Measurements from ENCODE around the gene DUSP22. TPM values are rescaled to one million over a fixed set of nuclear protein-coding genes. Genes with fewer than 3 reads are reported as not detected.

The DUSP22 gene
- total and polyA plus RNA-seq, 2 donors: 23.2 to 59.0 TPM

GRCh38 chr6:351867-352289 lies 59.6 kb downstream of the DUSP22 start:
- H3K4me1 ChIP-seq (ENCODE audit: insufficient read depth): no peaks in the 10 kb centered on the region
- DNase-seq (ENCODE audit: extremely low spot score): no peak
- WGBS: 77% methylated on average over 4 of the region's 4 CpGs

DNA sequence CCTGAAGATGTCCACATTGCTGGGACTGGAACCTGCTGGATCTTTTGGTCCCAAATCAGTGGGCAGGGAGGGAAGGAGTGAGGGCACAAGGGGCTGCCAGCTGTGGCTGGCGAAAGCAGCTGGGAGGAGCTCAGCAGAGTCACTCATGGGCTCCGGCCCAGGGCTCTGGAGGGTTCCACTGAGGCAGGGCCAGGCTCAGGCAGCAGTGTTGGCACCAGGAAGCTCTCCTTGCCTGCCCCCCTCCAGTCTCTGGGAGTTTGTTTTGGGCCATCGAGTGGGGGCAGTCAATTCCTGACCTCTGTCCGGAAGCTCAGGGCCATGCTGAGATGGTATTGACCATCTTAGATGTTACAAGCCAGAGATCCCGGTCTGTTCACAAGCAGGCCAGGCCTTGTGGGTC lies 60.2 kb downstream of the DUSP22 start:
- peaks cover 2% of the 10 kb centered on the region for H3K36me3 ChIP-seq (ENCODE audit: insufficient read depth)
- H3K4me3 ChIP-seq (ENCODE audit: low read depth, low read length): no peak overlapping the region
- H3K4me1 ChIP-seq (ENCODE audit: insufficient read depth): no peaks in the 10 kb centered on the region
- H3K27ac ChIP-seq (ENCODE audit: low read depth): no peak overlapping the region
- 90% methylated on average over 5 of the region's 5 CpGs for WGBS
- no peak for DNase-seq (ENCODE audit: extremely low spot score)

More at GRCh38 chr6:351867-352289, 59.6 kb downstream of the DUSP22 start:
- no peak overlapping the region for H3K27ac ChIP-seq (ENCODE audit: low read depth)
- peaks cover 2% of the 10 kb centered on the region for H3K36me3 ChIP-seq (ENCODE audit: insufficient read depth)
- H3K4me3 ChIP-seq (ENCODE audit: low read depth, low read length): no peak overlapping the region

DNA sequence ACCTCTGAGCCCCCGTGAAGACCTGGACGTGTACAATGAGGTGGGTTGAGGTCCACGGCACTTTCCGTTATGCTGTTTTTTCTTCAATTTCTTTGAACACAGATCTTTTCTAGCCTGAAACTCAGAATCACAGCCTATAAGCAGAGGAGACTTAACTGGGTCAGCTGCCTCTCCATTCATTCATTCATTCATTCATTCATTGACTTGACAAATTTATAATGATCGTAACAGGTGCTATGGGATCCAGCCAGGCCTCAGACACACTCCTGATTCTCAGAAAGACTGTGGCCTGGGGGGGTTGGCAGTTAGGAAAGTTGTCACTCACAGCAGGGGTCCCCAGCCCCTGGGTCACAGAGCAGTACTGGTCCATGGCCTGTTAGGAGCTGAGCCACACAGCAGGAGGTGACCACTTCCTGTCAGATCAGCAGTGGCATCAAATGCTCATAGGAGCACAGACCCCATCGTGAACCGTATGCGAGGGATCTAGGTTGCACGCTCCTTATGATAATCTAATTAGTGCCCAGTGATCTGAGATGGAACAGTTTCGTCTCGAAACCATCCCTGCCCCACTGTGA lies 60.7 kb downstream of the DUSP22 start:
- no peak overlapping the region for H3K27ac ChIP-seq (ENCODE audit: low read depth)
- H3K4me1 ChIP-seq (ENCODE audit: insufficient read depth): no peaks in the 10 kb centered on the region
- H3K36me3 ChIP-seq (ENCODE audit: insufficient read depth): peaks cover 2% of the 10 kb centered on the region
- WGBS: 82% methylated on average over 11 of the region's 11 CpGs
- no peak for DNase-seq (ENCODE audit: extremely low spot score)
- H3K4me3 ChIP-seq (ENCODE audit: low read depth, low read length): no peak overlapping the region

GRCh38 chr6:353642-354614 lies 61.6 kb downstream of the DUSP22 start:
- Histone ChIP-seq H3K27ac (ENCODE audit: low read depth) (no peak overlapping the region), H3K36me3 (ENCODE audit: insufficient read depth) (no peaks in the 10 kb centered on the region), H3K4me3 (ENCODE audit: low read depth, low read length) (no peak overlapping the region), H3K4me1 (ENCODE audit: insufficient read depth) (no peaks in the 10 kb centered on the region)
- DNase-seq (ENCODE audit: extremely low spot score): no peak
- 87% methylated on average over 18 of the region's 18 CpGs for WGBS

- Histone ChIP-seq H3K4me3 (ENCODE audit: low read depth, low read length) (no peak overlapping the region), H3K4me1 (ENCODE audit: insufficient read depth) (no peaks in the 10 kb centered on the region), H3K36me3 (ENCODE audit: insufficient read depth) (no peaks in the 10 kb centered on the region), H3K27ac (ENCODE audit: low read depth) (no peak overlapping the region)
- WGBS: 91% methylated on average over 15 of the region's 15 CpGs
- no peak for DNase-seq (ENCODE audit: extremely low spot score)
Measured at GRCh38 chr6:354631-355280, 62.5 kb downstream of the DUSP22 start.

GRCh38 chr6:355373-356208 lies 63.3 kb downstream of the DUSP22 start:
- no peak overlapping the region for H3K4me3 ChIP-seq (ENCODE audit: low read depth, low read length)
- no peak overlapping the region for H3K27ac ChIP-seq (ENCODE audit: low read depth)
- H3K4me1 ChIP-seq (ENCODE audit: insufficient read depth): no peaks in the 10 kb centered on the region
- no peaks in the 10 kb centered on the region for H3K36me3 ChIP-seq (ENCODE audit: insufficient read depth)
- DNase-seq (ENCODE audit: extremely low spot score): no peak
- 75% methylated on average over 9 of the region's 9 CpGs for WGBS

DNA sequence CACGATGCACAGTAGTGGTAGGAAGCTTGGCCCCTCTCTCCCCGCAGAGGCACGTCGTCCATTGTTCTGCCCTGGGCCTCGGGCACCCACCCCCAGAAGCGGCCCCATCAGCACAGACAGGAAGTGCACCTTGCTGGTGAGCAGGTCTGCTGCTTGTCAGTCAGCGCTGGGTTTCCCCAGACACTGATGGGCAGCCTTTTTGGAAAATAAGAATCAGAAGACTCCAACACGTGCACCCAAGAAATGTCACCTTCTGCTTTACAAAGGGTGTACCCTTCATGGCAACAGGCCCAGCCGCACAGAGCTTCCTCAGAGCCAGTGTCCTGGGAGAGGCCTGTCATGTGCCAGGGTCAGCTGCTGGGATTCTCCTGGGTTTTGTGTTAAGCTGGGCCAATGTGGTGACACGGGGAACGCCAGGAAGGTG lies 64.6 kb downstream of the DUSP22 start:
- Histone ChIP-seq H3K4me3 (ENCODE audit: low read depth, low read length) (no peak overlapping the region), H3K36me3 (ENCODE audit: insufficient read depth) (no peaks in the 10 kb centered on the region), H3K27ac (ENCODE audit: low read depth) (no peak overlapping the region), H3K4me1 (ENCODE audit: insufficient read depth) (no peaks in the 10 kb centered on the region)
- WGBS: 82% methylated on average over 11 of the region's 11 CpGs
- DNase-seq (ENCODE audit: extremely low spot score): no peak

DNA sequence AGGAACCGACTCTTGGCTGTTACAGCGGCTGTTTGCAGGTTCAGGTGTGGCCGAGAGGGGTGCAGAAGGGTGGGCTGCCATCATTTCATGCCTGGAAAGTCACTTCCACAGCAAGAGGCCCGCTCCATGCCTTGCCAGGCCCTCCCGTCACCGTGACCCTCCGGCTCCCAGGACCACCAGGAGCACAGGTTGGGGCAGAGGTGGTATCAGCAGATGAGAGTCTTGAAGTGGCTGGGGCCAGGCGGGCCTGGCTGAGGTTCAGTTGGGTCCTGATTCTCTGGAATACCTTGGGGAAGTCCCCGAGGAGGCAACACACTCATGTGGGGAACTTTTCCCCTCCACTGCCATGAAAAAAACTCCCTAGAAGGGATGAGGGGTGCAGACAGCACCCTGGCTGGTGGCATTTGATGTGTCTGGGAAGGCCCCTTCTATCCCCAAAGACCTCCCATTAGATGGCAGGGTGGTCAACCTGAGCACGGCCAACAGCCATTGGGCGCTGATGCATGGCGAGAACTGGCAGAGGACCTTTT lies 65.0 kb downstream of the DUSP22 start:
- no peak for DNase-seq (ENCODE audit: extremely low spot score)
- Histone ChIP-seq H3K36me3 (ENCODE audit: insufficient read depth) (no peaks in the 10 kb centered on the region), H3K4me1 (ENCODE audit: insufficient read depth) (no peaks in the 10 kb centered on the region), H3K27ac (ENCODE audit: low read depth) (no peak overlapping the region), H3K4me3 (ENCODE audit: low read depth, low read length) (no peak overlapping the region)
- 88% methylated on average over 12 of the region's 12 CpGs for WGBS

- H3K36me3 ChIP-seq (ENCODE audit: insufficient read depth): no peaks in the 10 kb centered on the region
- no peak overlapping the region for H3K27ac ChIP-seq (ENCODE audit: low read depth)
- WGBS: 88% methylated on average over 13 of the region's 13 CpGs
- no peaks in the 10 kb centered on the region for H3K4me1 ChIP-seq (ENCODE audit: insufficient read depth)
- no peak overlapping the region for H3K4me3 ChIP-seq (ENCODE audit: low read depth, low read length)
- DNase-seq (ENCODE audit: extremely low spot score): no peak
Measured at GRCh38 chr6:357791-358341, 65.6 kb downstream of the DUSP22 start.

- H3K27ac ChIP-seq (ENCODE audit: low read depth): no peak overlapping the region
- H3K4me3 ChIP-seq (ENCODE audit: low read depth, low read length): no peak overlapping the region
- DNase-seq (ENCODE audit: extremely low spot score): no peak
- WGBS: 80% methylated on average over 4 of the region's 4 CpGs
- no peaks in the 10 kb centered on the region for H3K4me1 ChIP-seq (ENCODE audit: insufficient read depth)
- H3K36me3 ChIP-seq (ENCODE audit: insufficient read depth): no peaks in the 10 kb centered on the region
Measured at GRCh38 chr6:358432-358831, 66.1 kb downstream of the DUSP22 start.

GRCh38 chr6:358847-359246 lies 66.6 kb downstream of the DUSP22 start:
- no peak for DNase-seq (ENCODE audit: extremely low spot score)
- Histone ChIP-seq H3K4me3 (ENCODE audit: low read depth, low read length) (no peak overlapping the region), H3K27ac (ENCODE audit: low read depth) (no peak overlapping the region), H3K4me1 (ENCODE audit: insufficient read depth) (no peaks in the 10 kb centered on the region), H3K36me3 (ENCODE audit: insufficient read depth) (no peaks in the 10 kb centered on the region)
- WGBS: 80% methylated on average over 8 of the region's 8 CpGs

DNA sequence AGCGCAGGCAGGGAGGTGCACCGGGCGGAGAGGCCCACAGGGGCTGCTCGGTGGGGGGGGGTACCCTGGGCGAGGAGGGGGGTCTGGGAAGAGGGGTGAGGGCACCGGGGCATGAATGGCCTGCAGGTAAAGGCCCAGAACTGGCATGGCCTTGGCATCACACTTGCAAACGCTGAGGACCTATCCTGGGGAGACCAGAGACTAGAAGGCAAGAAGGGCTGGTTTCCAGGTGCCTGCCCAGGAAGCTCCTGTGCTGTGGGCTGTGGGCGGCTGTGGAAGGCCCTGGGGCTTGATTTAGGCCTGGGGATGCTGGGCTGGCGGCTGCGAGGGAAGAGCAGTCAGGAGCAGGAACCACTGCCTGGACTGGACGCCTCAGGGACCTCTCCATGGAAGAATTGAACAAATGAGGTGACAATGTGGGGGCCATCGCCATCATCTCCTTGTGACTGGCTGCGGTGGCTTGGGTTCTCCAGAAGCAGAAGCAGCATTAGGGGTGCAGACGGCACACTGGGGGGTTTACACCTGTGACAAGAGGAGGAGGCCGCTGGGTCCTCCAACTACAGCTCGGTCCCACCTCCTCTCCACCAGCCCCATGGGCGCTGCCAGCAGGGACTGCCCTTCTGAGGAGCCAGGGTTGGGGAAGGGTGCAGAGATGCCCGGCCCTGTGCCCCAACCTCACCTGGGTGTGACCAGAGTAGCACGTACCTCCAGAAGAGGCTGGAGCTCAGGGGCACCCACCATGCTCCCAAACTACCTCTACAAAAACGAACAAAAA lies 67.2 kb downstream of the DUSP22 start:
- DNase-seq (ENCODE audit: extremely low spot score): no peak

More for the DNA sequence above, 67.2 kb downstream of the DUSP22 start:
- no peaks in the 10 kb centered on the region for H3K36me3 ChIP-seq (ENCODE audit: insufficient read depth)
- H3K4me3 ChIP-seq (ENCODE audit: low read depth, low read length): no peak overlapping the region
- no peak overlapping the region for H3K27ac ChIP-seq (ENCODE audit: low read depth)
- 80% methylated on average over 20 of the region's 20 CpGs for WGBS
- H3K4me1 ChIP-seq (ENCODE audit: insufficient read depth): no peaks in the 10 kb centered on the region
